GM12878 (cell line): Measurements from ENCODE around the gene RCOR2.

Experiments used
- POLR2A ChIP-seq: IDR thresholded peaks from 2 replicates; pipeline ENCODE4 v1.6.1; 2011; ENCODE audit warnings: low read depth, mild to moderate bottlenecking, low read length
- RAD21 ChIP-seq: IDR thresholded peaks from 2 replicates; pipeline ENCODE4 v1.6.1; 2011; ENCODE audit warnings: mild to moderate bottlenecking, low read depth, low read length, moderate library complexity; ENCODE audit not compliant: insufficient read depth
- SUZ12 ChIP-seq: fragments of 200-600 bp; sonication (generic); IDR thresholded peaks from one replicate; pipeline ENCODE4 v1.6.1; 2018; ENCODE audit warnings: antibody characterized with exemption, mild to moderate bottlenecking; ENCODE audit not compliant: unreplicated experiment
- TF ChIP-seq, protein P1 (sequence below): IDR thresholded peaks from 2 replicates; pipeline ENCODE4 v1.6.1; 2012; ENCODE audit warnings: low read depth, low read length, improper control_type of control experiment

DNA sequence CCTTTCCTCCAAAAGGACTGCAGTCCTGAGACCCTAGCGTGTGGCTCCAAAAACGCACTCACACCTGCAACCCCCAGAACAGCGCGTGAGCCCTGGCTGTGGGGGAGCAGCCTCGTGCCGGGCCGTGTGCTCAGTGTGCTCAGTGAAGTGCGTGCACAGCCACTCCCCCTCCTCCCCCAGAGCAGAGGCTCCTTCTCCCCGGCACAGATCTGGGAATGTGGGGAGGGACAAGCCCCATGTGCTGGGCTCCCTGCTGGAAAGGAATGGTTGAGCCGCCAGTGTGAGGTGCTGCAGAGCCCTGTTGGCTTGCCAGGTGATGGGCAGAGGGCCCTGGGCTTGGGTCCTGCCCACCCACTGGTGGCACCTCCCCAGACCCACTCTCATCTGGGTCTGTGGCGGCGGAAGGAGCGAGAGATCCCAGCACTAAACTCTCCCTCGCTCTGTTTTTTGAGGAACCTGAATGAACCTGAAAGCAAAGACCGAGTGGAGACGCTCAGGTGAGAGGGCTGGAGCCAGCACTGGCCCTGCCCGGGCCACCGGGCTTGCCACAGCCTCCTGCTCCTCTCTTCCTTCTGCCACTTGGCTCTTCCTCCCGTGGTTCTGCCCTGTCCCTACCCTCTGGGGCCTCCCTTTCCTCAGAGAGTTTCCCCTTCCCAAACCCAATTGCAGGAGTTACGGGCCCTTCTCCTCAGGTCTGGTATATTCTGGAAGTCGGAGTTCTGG is 9.0 kb downstream of the RCOR2 start:
- TF ChIP-seq RAD21 (no peak), POLR2A (no peak; the same call in 1 of the 2 replicates), SUZ12 (no peak)
- TF ChIP-seq, protein P1, sequence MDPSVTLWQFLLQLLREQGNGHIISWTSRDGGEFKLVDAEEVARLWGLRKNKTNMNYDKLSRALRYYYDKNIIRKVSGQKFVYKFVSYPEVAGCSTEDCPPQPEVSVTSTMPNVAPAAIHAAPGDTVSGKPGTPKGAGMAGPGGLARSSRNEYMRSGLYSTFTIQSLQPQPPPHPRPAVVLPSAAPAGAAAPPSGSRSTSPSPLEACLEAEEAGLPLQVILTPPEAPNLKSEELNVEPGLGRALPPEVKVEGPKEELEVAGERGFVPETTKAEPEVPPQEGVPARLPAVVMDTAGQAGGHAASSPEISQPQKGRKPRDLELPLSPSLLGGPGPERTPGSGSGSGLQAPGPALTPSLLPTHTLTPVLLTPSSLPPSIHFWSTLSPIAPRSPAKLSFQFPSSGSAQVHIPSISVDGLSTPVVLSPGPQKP = no peak
